ACHN (cell line): ENCODE results near the gene GGA1.

Experiments used
- DNase-seq: peaks from one replicate; pipeline ENCODE4 v3.0.0-alpha.2; 2015
- in situ Hi-C: cut with HindIII; loops from 2 replicates; pipeline ENCODE4 v1.10.0; 2017; ENCODE audit warnings: low sequenced_read_pairs, low pct_ligation_motif_present, low pct_unique_long_range_greater_than_20kb

Gene GGA1

DNA sequence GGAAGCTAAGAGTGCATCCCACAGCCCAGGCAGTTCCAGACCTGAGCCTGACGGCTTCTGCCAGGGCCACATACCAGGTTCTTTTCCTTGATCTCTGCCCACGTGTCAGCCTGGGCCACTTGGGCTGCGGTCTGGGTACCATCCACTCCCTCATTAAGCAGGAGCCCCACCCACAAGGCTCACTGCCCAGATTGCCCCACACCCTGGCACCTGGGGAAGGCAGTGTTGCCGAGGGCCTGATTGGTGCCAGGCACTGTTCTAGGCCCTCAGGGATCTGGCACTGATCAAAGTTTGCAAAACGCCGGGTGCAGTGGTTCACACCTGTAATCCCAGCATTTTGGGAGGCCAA, 15.4 kb downstream of the GGA1 start:
- in situ Hi-C loops, result no loop called here

GRCh38 chr22:37624876-37625275, 16.2 kb downstream of the GGA1 start:
- in situ Hi-C loops, result no loop called here
- DNase-seq, result no peak

More for the DNA sequence above, 15.4 kb downstream of the GGA1 start:
- no peak for DNase-seq

DNA sequence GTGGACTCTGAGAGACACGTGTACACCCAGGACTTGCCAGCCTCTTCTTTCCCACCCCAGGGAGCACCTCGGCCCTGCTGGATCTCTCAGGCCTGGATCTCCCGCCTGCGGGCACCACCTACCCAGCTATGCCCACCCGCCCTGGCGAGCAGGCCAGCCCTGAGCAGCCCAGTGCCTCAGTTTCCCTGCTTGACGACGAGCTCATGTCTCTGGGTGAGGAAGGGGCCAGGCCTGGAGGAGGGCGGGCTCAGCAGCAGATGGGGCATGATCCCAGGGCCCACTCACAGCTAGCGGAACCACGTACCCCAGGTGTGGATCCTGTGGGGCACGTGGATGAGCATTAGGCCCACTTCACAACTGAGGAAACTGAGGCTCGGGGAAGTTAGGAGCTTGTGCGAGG, 17.1 kb downstream of the GGA1 start:
- DNase-seq, result no peak
- in situ Hi-C loops, result no loop called here

DNA sequence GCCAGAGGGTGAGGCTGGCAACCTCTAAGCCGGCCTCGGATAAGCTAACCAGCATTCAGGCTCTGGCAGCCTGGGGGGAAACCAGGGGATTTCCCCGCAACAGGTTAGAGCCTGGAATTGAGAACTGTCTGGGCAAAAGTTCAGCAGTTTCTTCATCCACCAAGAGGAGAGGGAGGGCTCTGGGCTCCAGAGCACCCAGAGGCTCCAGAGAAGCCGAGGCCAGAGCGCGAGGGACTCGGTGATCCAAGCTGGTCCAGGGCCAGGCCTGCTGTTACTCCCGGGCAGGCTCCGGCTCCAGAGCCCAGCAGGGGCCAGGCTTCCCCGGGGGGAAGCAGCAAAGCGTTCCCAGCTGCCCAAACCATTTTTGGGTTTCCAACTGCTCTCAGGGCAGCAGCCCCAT, 17.5 kb downstream of the GGA1 start:
- in situ Hi-C loops, result no loop called here
- DNase-seq, result no peak

- no peak for DNase-seq
- in situ Hi-C loops, result no loop called here
These were observed 18.0 kb downstream of the GGA1 start for GRCh38 chr22:37626556-37627075.

- in situ Hi-C loops, result no loop called here
- no peak for DNase-seq
These were observed 18.5 kb downstream of the GGA1 start for GRCh38 chr22:37627121-37627520.

DNA sequence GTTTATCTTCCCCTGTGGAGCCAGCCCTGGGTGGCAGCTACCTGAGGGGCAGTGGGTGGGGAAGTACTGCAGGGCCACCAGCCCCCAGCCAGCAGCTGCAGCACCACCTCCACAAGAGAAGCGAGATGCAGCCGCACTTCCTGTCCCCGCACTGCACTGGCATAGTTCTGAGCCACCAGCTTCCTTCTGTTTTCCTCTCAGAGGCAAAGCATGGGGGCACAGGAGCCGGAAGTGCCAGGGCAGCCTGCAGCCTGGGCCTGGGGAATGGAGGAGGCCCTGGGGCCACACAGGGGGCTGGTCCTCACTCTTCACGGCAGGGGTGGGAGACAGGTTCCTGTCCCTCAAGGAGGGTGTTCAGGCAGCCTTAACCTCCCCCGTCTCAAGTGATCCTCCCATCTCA, 18.9 kb downstream of the GGA1 start:
- DNase-seq, result no peak
- in situ Hi-C loops, result no loop called here

GRCh38 chr22:37628830-37629229, 20.2 kb downstream of the GGA1 start:
- DNase-seq, result no peak
- in situ Hi-C loops, result no loop called here

DNA sequence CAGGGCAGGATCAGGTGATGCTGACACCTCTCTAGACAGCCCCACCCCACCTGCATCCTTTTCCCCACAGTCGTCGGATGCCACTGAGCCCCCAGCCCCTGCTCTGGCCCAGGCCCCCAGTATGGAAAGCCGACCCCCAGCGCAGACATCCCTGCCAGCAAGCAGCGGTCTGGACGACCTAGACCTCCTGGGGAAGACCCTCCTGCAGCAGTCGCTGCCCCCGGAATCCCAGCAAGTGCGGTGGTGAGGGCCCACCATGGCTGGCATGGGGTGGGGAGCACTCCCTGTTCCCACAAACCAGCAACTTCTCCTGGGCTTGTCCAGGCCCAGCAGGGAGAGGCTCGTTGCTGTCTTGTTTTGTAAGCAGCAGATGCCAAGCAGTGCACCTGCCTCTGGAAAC, 21.3 kb downstream of the GGA1 start:
- DNase-seq, result no peak
- in situ Hi-C loops, result no loop called here

DNA sequence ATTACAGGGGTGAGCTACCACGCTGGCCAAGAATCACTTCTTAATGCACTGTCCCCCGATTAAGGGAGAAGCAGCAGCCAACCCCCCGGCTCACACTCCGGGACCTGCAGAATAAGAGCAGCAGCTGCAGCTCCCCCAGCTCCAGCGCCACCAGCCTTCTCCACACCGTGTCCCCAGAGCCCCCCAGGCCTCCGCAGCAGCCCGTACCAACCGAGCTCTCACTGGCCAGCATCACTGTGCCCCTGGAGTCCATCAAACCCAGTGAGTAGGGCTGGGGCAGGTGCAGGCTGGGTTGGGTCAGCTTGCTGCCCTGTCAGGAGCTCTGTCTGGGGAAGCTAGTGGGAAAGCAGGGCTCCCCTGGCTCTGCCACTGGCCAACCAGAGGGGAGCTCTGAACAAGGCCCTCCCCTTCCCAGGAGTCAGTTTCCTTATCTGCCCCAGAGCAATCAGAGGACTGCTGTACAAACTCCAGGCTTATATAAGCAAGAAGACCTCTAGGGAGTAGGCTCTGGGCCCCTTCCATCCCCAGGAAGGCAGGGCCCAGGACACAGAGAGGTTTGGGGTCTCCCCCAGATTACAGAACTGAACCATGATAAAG, 22.3 kb downstream of the GGA1 start:
- no peak for DNase-seq
- in situ Hi-C loops, result no loop called here

DNA sequence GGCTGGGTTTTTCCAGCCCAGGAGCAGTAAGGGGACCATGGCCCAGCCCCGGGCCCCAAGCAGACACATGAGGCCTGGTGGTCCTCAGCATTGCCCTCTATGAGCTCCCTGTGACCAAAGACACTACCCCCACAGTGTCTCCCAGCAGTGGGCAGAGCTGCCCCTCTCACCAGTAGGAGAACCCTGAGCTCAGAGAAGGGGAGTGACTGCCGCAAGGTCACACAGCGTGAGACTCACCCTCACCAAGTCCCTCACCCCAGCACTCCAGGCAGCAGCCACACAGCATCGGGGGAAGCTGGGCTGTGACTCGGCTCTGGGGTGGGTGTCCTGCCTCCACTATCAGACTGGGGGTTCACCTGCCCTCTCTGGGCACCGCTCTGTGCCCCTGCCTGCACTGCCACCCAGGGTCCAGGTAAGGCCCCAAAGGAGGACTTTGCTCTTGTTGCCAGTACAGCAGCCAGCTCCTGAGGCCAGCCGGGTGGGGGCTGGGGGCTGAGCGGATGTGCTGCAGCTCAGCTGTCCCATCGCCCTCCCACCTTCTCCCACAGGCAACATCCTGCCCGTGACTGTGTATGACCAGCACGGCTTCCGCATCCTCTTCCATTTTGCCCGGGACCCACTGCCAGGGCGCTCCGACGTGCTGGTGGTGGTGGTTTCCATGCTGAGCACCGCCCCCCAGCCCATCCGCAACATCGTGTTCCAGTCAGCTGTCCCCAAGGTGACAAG, 23.0 kb downstream of the GGA1 start:
- DNase-seq, result no peak
- in situ Hi-C loops, result no loop called here

- in situ Hi-C loops, result no loop called here
- no peak for DNase-seq
These were observed 23.8 kb downstream of the GGA1 start for GRCh38 chr22:37632174-37633088.

DNA sequence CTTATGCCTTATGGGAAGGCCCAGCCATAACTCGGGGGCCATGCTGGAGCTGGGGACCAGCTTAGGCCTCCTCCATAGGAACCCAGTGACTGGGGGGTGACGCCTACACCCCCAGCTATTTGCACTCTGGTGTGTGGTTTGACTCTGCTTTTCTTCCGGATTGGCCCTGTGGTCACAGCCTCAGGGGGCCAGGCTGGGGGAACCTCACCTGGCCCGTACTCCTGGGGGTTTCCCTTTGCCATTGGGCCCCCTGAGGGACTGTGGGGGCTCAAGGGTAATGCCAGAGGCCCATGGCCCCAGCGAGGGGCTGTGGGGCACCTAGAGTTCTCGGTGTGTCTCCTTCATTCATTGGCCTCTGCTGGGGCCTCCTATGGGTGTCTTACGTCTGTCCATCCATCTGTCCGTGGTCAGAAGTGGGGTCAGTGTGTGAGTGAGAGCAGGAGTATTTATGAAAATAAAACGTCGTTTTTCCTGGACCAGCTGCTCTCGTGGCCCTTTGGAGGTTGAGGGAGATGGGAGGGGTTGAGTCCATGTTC, 24.5 kb downstream of the GGA1 start:
- in situ Hi-C loops, result no loop called here
- no peak for DNase-seq

GRCh38 chr22:37633625-37634416, 25.2 kb downstream of the GGA1 start:
- in situ Hi-C loops, result no loop called here
- peak; percentile 68 for DNase-seq

DNA sequence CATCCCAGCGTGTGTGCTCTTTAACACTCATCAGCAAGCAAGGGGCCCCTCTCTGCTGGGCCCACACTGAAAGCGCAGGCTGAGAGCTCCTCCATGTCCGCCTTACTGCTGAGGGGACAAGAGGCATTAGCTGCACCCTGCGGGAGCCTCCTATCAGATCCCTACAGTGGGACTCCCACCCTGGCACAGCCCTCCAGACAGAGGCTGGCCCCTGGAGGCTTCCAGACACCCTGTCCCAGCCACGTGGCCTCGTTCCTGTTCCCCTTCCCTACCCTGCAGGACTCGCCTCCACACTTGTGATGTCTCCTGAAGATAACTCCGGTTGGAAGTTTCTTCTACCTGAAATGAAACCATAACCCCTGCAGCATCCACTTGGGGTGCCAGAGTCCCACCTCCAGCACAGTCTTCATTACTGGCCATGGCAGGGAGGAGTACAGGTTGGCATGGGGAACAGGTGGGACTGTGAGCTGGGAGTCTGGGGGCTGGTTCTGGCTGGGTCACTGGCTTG, 25.8 kb downstream of the GGA1 start:
- in situ Hi-C loops, result no loop called here
- DNase-seq, result no peak

DNA sequence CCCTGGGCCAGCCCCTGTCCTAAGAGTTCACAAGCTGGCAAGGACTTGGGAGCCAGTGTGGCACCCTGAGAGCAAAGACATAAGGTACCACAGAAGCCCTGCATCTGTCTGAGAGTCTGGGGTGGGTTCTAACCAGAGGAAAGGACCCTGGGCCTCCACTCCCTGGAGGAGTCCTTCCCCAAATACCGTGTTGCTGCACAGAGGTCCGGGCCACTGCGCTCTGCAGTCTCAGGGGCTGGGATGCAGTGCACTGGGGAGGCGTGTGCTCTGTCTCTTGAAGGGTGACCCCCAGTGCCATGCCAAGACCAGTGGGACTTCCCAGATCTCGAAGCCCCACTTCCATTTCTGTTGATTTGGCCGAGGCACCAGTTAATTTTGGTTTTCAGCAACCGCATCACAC, 26.5 kb downstream of the GGA1 start:
- no peak for DNase-seq
- in situ Hi-C loops, result no loop called here

GRCh38 chr22:37636186-37636948, 27.7 kb downstream of the GGA1 start:
- in situ Hi-C loops, result no loop called here
- DNase-seq, result peak; percentile 54

- DNase-seq, result no peak
- in situ Hi-C loops, result no loop called here
These were observed 28.3 kb downstream of the GGA1 start for GRCh38 chr22:37636949-37637273.
